DMS79 (cell line): Measurements from ENCODE around the gene BAX.

Experiments used
- DNase-seq: peaks from one replicate; lab custom pipeline; 2025; lab: John Stamatoyannopoulos, UW

The BAX gene

GRCh38 chr19:48928164-48929025 lies 26.3 kb upstream of the BAX start:
- no peak for DNase-seq

- peak; percentile 91 for DNase-seq
These were observed 21.2 kb upstream of the BAX start, which contains the start of gene DHDH for GRCh38 chr19:48933382-48933932. Gene DHDH, plus strand, starts transcription at chr19:48933699. Its CDS starts 23 bp downstream, at chr19:48933722.

GRCh38 chr19:48934837-48935236 lies 19.8 kb upstream of the BAX start:
- DNase-seq, result no peak

GRCh38 chr19:48935864-48936263 lies 18.8 kb upstream of the BAX start:
- DNase-seq, result no peak

- DNase-seq, result no peak
These were observed 16.4 kb upstream of the BAX start for GRCh38 chr19:48938256-48938655.

- no peak for DNase-seq
These were observed 13.8 kb upstream of the BAX start for GRCh38 chr19:48940902-48941301.

- no peak for DNase-seq
These were observed 11.6 kb upstream of the BAX start for GRCh38 chr19:48943081-48943480.

GRCh38 chr19:48945415-48945814 lies 9.3 kb upstream of the BAX start:
- no peak for DNase-seq

GRCh38 chr19:48945817-48946216 lies 8.9 kb upstream of the BAX start:
- DNase-seq, result no peak

GRCh38 chr19:48946463-48947257 lies 8.0 kb upstream of the BAX start:
- no peak for DNase-seq

GRCh38 chr19:48947258-48947542 lies 7.5 kb upstream of the BAX start:
- DNase-seq, result no peak

GRCh38 chr19:48950159-48950558 lies 4.5 kb upstream of the BAX start:
- no peak for DNase-seq

GRCh38 chr19:48950830-48951519 lies 3.7 kb upstream of the BAX start:
- no peak for DNase-seq

GRCh38 chr19:48953141-48953540 lies 1.5 kb upstream of the BAX start:
- DNase-seq, result no peak

GRCh38 chr19:48953990-48954594 lies 583 bp upstream of the BAX start:
- no peak for DNase-seq

GRCh38 chr19:48955308-48955958 lies 758 bp downstream of the BAX start:
- no peak for DNase-seq

GRCh38 chr19:48958006-48958405 lies 3.3 kb downstream of the BAX start:
- no peak for DNase-seq

GRCh38 chr19:48959341-48960239 lies 4.9 kb downstream of the BAX start:
- no peak for DNase-seq

GRCh38 chr19:48961051-48961649 lies 6.5 kb downstream of the BAX start:
- DNase-seq, result no peak

GRCh38 chr19:48961673-48962028 lies 7.0 kb downstream of the BAX start:
- no peak for DNase-seq
